Mesenchymal stem cell (in vitro differentiated cells and primary cell): Measurements from ENCODE around the gene CROCC2.
A peak's percentile ranks its signal among the peaks of the same experiment; 100 is the strongest.

ENCODE experiments used
- DNase-seq: peaks from one replicate; pipeline ENCODE4 v3.0.0-alpha.2; 2013
- H2AFZ ChIP-seq: one replicate; pipeline ENCODE4 v1.6.1; 2013; ENCODE audit warnings: low read depth, mild to moderate bottlenecking, control low read depth, inconsistent platforms, low read length, moderate library complexity
- H2AK5ac ChIP-seq: 2 replicates; pipeline ENCODE4 v1.6.1; 2013; ENCODE audit warnings: low read length, moderate library complexity, mild to moderate bottlenecking, inconsistent platforms; ENCODE audit not compliant: severe bottlenecking
- H2BK120ac ChIP-seq: one replicate; pipeline ENCODE4 v1.6.1; 2013; ENCODE audit warnings: low read depth, mild to moderate bottlenecking, inconsistent platforms, low read length, moderate library complexity
- H2BK12ac ChIP-seq, 2 experiments: one replicate each; pipeline ENCODE4 v1.6.1; 2013; ENCODE audit warnings: inconsistent platforms in 2 of 2, low read length in 2 of 2, mild to moderate bottlenecking in 2 of 2, moderate library complexity in 2 of 2, control low read depth in 1 of 2
- H2BK15ac ChIP-seq: one replicate; pipeline ENCODE4 v1.6.1; 2013; ENCODE audit warnings: mild to moderate bottlenecking, low read depth, inconsistent platforms; ENCODE audit not compliant: poor library complexity, severe bottlenecking
- H2BK5ac ChIP-seq: 2 replicates; pipeline ENCODE4 v1.6.1; 2013; ENCODE audit warnings: low read depth, mild to moderate bottlenecking, low read length, control low read depth, inconsistent platforms; ENCODE audit not compliant: poor library complexity, severe bottlenecking
- H3K14ac ChIP-seq, 2 experiments: one replicate each; pipeline ENCODE4 v1.6.1; 2013; ENCODE audit warnings: inconsistent platforms in 2 of 2, low read length in 2 of 2, control low read depth in 1 of 2, mild to moderate bottlenecking in 1 of 2, moderate library complexity in 1 of 2
- H3K18ac ChIP-seq, 2 experiments: one replicate each; pipeline ENCODE4 v1.6.1; 2013; ENCODE audit warnings: inconsistent platforms in 2 of 2, low read length in 2 of 2, control low read depth in 1 of 2, low read depth in 1 of 2, mild to moderate bottlenecking in 1 of 2
- H3K23ac ChIP-seq, 2 experiments: one replicate each; pipeline ENCODE4 v1.6.1; 2013; ENCODE audit warnings: inconsistent platforms in 2 of 2, low read length in 2 of 2, mild to moderate bottlenecking in 2 of 2, moderate library complexity in 2 of 2, control low read depth in 1 of 2
- H3K27ac ChIP-seq: 2 replicates; pipeline ENCODE4 v1.5.1; 2013; ENCODE audit warnings: mild to moderate bottlenecking, moderate library complexity, low read length, control low read depth, inconsistent platforms; ENCODE audit not compliant: poor library complexity, severe bottlenecking
- H3K27me3 ChIP-seq, 2 experiments: 2 replicates each; pipeline versions ENCODE4 v1.6.1 to v1.7.0; 2013; ENCODE audit warnings: low read length in 2 of 2, mild to moderate bottlenecking in 2 of 2, moderate library complexity in 2 of 2, control low read depth in 1 of 2, inconsistent platforms in 1 of 2; ENCODE audit not compliant: control insufficient read depth in 1 of 2, insufficient read depth in 1 of 2
- H3K36me3 ChIP-seq, 2 experiments: 2 replicates each; pipeline versions ENCODE4 v1.6.1 to v1.7.0; 2013; ENCODE audit warnings: low read length in 2 of 2, control low read depth in 1 of 2, inconsistent platforms in 1 of 2, low read depth in 1 of 2, mild to moderate bottlenecking in 1 of 2; ENCODE audit not compliant: insufficient read depth in 2 of 2, control insufficient read depth in 1 of 2
- H3K4ac ChIP-seq, 2 experiments: one replicate each; pipeline ENCODE4 v1.6.1; 2013; ENCODE audit warnings: inconsistent platforms in 2 of 2, low read length in 2 of 2, mild to moderate bottlenecking in 2 of 2, moderate library complexity in 2 of 2, control low read depth in 1 of 2, low read depth in 1 of 2
- H3K4me1 ChIP-seq: 2 replicates; pipeline ENCODE4 v1.6.1; 2013; ENCODE audit warnings: low read depth, low read length, control low read depth; ENCODE audit not compliant: control insufficient read depth, insufficient read depth
- H3K4me2 ChIP-seq: 2 replicates; pipeline ENCODE4 v1.6.1; 2013; ENCODE audit warnings: low read length, mild to moderate bottlenecking, inconsistent platforms; ENCODE audit not compliant: poor library complexity, severe bottlenecking
- H3K4me3 ChIP-seq, 2 experiments: 2 replicates each; pipeline versions ENCODE4 v1.5.1 to v1.7.0; 2013; ENCODE audit warnings: low read length in 2 of 2, mild to moderate bottlenecking in 2 of 2, control low read depth in 1 of 2, low read depth in 1 of 2; ENCODE audit not compliant: insufficient read depth in 1 of 2
- H3K79me1 ChIP-seq: replicated peaks from 2 replicates; pipeline ENCODE4 v1.6.1; 2013; ENCODE audit warnings: mild to moderate bottlenecking, control low read depth, low read length, inconsistent platforms; ENCODE audit not compliant: poor library complexity, severe bottlenecking
- H3K9ac ChIP-seq: 2 replicates; pipeline ENCODE4 v1.7.0; 2013; ENCODE audit warnings: mild to moderate bottlenecking, low read length, moderate library complexity
- H3K9me3 ChIP-seq: 2 replicates; pipeline ENCODE4 v1.7.0; 2013; ENCODE audit warnings: mild to moderate bottlenecking, low read length; ENCODE audit not compliant: control insufficient read depth
- H4K8ac ChIP-seq: one replicate; pipeline ENCODE4 v1.6.1; 2013; ENCODE audit warnings: inconsistent platforms, mild to moderate bottlenecking, low read length, moderate library complexity
- H4K91ac ChIP-seq: one replicate; pipeline ENCODE4 v1.6.1; 2013; ENCODE audit warnings: mild to moderate bottlenecking, low read length, inconsistent platforms
- WGBS: methylation state at CpG from one replicate; pipeline ENCODE4 v1.1.7; 2013; ENCODE audit warnings: mixed read lengths; 5-methylcytosine and 5-hydroxymethylcytosine counted together

Gene CROCC2

DNA sequence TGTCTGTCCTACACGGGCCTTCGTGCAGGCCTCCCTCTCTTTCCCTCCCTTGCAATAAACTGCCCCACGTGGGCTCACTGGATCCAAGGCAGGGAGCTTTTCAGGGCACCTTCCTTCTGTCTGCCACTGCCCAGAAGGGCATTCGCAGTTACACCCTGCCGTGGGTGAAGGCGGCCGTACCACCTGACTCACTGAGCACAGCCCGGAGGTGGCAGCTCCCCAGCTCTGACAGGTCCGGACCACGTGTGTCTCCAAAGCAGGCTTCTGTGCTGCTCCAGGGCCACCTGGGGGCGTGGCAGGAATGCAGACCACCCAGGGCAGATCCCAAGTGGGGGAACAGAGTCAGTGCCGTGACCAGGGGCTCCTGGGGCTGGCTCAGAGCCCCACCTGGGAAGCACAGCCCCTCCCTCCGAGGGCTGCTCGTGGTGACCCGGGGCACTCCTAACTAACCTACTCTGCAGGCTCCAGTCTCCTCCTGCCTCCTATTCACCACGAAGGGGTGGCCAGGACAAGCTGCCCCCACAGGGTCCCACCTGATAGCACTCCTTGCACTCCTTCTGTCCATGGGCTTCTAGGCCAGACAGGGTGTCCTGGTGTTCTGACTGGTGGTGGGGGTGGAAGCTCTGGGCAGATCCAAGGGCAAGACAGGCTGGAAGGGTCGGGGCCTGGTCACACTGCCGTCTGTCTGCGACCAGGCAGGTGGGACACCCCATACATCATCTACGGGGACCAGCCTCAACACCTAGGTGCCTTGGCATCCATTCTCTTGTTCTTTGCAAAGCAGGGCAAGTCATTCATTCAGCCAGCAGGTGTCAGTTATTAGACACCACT lies 102.0 kb downstream of the CROCC2 start:
- H2AK5ac ChIP-seq: no peak overlapping the region
- H3K27ac ChIP-seq: no peak overlapping the region
- no peaks in the 10 kb centered on the region for H3K79me1 ChIP-seq
- no peaks in the 10 kb centered on the region for H3K27me3 ChIP-seq
- H3K4me3 ChIP-seq: peak overlapping the region in 1 of 2 experiments; percentile 29
- no peak overlapping the region for H2AFZ ChIP-seq
- peaks cover 26% of the 10 kb centered on the region for H3K4me1 ChIP-seq
- no peak overlapping the region for H3K4ac ChIP-seq
- H3K14ac ChIP-seq: no peak overlapping the region
- H3K23ac ChIP-seq: no peak overlapping the region
- H2BK120ac ChIP-seq: peak overlapping the region; percentile 15
- no peak overlapping the region for H2BK15ac ChIP-seq
- peaks cover 33% of the 10 kb centered on the region for H3K9me3 ChIP-seq
- H3K4me2 ChIP-seq: no peak overlapping the region
- H2BK5ac ChIP-seq: no peak overlapping the region
- peaks cover 5 to 80% of the 10 kb centered on the region in 2 experiments for H3K36me3 ChIP-seq
- H4K8ac ChIP-seq: peak overlapping the region; percentile 24
- H3K9ac ChIP-seq: no peak overlapping the region
- WGBS: 78% methylated on average over 20 of the region's 20 CpGs
- DNase-seq: no peak
- peak overlapping the region in 1 of 2 experiments; percentile 55 for H3K18ac ChIP-seq
- H4K91ac ChIP-seq: peak overlapping the region; percentile 74
- no peak overlapping the region for H2BK12ac ChIP-seq

DNA sequence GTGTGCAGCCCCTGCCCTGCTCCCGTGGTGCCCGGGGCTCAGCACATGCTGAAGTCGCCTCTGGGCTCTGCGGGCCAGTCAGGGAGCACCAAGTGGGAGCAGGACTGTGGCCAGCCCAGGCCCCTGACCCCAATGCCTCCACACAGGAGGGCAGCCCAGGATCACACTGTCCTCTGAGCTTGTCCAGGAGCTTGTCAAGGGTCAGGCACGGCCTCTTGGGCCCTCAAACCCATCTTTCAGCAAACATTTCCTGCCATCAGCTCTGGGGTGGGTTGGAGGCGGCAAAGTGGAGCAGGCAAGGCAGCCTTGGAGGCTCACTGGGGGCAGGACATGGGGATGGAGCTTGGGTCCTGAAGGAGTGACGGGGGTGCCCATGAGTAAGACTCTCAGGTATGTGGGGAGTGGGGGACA lies 102.6 kb downstream of the CROCC2 start:
- Histone ChIP-seq H2AK5ac (no peak overlapping the region), H2BK120ac (no peak overlapping the region), H3K23ac (no peak overlapping the region), H3K4me3 (no peak overlapping the region), H3K4ac (no peak overlapping the region), H2BK15ac (no peak overlapping the region), H2BK12ac (no peak overlapping the region), H3K27me3 (no peaks in the 10 kb centered on the region), H3K4me1 (peaks cover 26% of the 10 kb centered on the region), H3K27ac (no peak overlapping the region), H3K14ac (no peak overlapping the region), H4K91ac (no peak overlapping the region), H3K79me1 (no peaks in the 10 kb centered on the region), H4K8ac (peak overlapping the region; percentile 19), H3K36me3 (peaks cover 0 to 80% of the 10 kb centered on the region in 2 experiments), H3K18ac (peak overlapping the region in 1 of 2 experiments; percentile 55), H2AFZ (no peak overlapping the region), H3K4me2 (no peak overlapping the region), H3K9me3 (peaks cover 27% of the 10 kb centered on the region), H2BK5ac (no peak overlapping the region), H3K9ac (no peak overlapping the region)
- WGBS: 88% methylated on average over 7 of the region's 7 CpGs
- no peak for DNase-seq

DNA sequence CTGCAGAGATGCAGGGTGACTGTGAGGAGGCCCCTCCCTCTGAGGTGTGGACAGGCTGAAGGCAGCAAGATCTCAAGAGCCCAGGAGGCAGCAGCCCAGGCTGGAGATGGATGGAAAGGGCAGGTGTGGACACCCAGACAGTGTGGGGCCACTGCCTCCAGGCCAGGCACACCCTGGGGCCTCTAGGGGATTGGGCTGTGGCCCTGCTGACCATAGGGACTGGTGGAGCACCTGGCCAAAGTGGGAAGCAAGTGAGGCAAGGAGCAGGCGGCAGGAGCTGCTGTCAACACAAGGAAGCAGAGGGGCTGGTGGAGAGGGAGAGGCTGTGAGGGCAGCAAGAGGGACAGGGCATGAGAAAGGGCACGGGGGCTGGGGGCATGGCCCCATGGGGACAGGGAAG lies 103.1 kb downstream of the CROCC2 start:
- Histone ChIP-seq H3K4me3 (peak overlapping the region in 1 of 2 experiments; percentile 57), H3K4me1 (peaks cover 26% of the 10 kb centered on the region), H3K36me3 (peaks cover 0 to 80% of the 10 kb centered on the region in 2 experiments), H2BK15ac (no peak overlapping the region), H2BK5ac (no peak overlapping the region), H3K27me3 (no peaks in the 10 kb centered on the region), H4K8ac (peak overlapping the region; percentile 82), H3K4me2 (no peak overlapping the region), H2AFZ (no peak overlapping the region), H2BK12ac (peak overlapping the region in 1 of 2 experiments; percentile 47), H2BK120ac (no peak overlapping the region), H2AK5ac (no peak overlapping the region), H3K18ac (peak overlapping the region; percentile 3 to 40), H3K9ac (peak overlapping the region; percentile 67), H4K91ac (peak overlapping the region; percentile 23), H3K79me1 (no peaks in the 10 kb centered on the region), H3K27ac (no peak overlapping the region), H3K14ac (peak overlapping the region in 1 of 2 experiments; percentile 5), H3K23ac (no peak overlapping the region), H3K9me3 (peaks cover 22% of the 10 kb centered on the region), H3K4ac (peak overlapping the region in 1 of 2 experiments; percentile 32)
- DNase-seq: no peak
- 73% methylated on average over 2 of the region's 2 CpGs for WGBS
